Activated CD8-positive, alpha-beta memory T cell treated with anti-CD3 and anti-CD28 coated beads, Interleukin-2, amount 50 U/mL, for 1 hour (primary cell): ENCODE data around the gene FNDC3B.

Experiments used
- DNase-seq: peaks from one replicate; pipeline ENCODE4 v3.0.0-alpha.2; 2020; ENCODE audit errors: extremely low read depth

Gene FNDC3B

GRCh38 chr3:172333042-172333377 is 293.6 kb downstream of the FNDC3B start:
- DNase-seq: no peak

GRCh38 chr3:172333692-172334457 is 294.5 kb downstream of the FNDC3B start:
- DNase-seq: no peak

GRCh38 chr3:172334671-172335207 is 295.4 kb downstream of the FNDC3B start:
- DNase-seq: no peak

GRCh38 chr3:172339892-172340291 is 300.5 kb downstream of the FNDC3B start:
- DNase-seq: no peak

- DNase-seq: no peak
These were observed 301.2 kb downstream of the FNDC3B start for GRCh38 chr3:172340583-172340982.

- DNase-seq: no peak
These were observed 302.2 kb downstream of the FNDC3B start for GRCh38 chr3:172341482-172342059.

- no peak for DNase-seq
These were observed 302.8 kb downstream of the FNDC3B start for GRCh38 chr3:172342097-172342659.

- DNase-seq: no peak
These were observed 303.7 kb downstream of the FNDC3B start for GRCh38 chr3:172343117-172343516.

- no peak for DNase-seq
These were observed 304.6 kb downstream of the FNDC3B start for GRCh38 chr3:172343979-172344378.

- DNase-seq: no peak
These were observed 306.8 kb downstream of the FNDC3B start for GRCh38 chr3:172346161-172346560.

- no peak for DNase-seq
These were observed 308.7 kb downstream of the FNDC3B start for GRCh38 chr3:172347895-172348679.

- no peak for DNase-seq
These were observed 312.6 kb downstream of the FNDC3B start for GRCh38 chr3:172351895-172352466.

GRCh38 chr3:172352786-172353185 is 313.4 kb downstream of the FNDC3B start:
- DNase-seq: no peak

GRCh38 chr3:172354931-172355499 is 315.6 kb downstream of the FNDC3B start:
- no peak for DNase-seq

GRCh38 chr3:172355836-172356235 is 316.5 kb downstream of the FNDC3B start:
- no peak for DNase-seq

- DNase-seq: no peak
These were observed 317.0 kb downstream of the FNDC3B start for GRCh38 chr3:172356427-172356826.

GRCh38 chr3:172357850-172358754 is 318.7 kb downstream of the FNDC3B start:
- no peak for DNase-seq

GRCh38 chr3:172359231-172359630 is 319.9 kb downstream of the FNDC3B start:
- DNase-seq: no peak

- no peak for DNase-seq
These were observed 320.6 kb downstream of the FNDC3B start for GRCh38 chr3:172359996-172360395.

- no peak for DNase-seq
These were observed 323.2 kb downstream of the FNDC3B start for GRCh38 chr3:172362583-172362982.
